Germinal center (tissue), 1 donor: ENCODE results near the gene XPNPEP1.

ENCODE experiments used
- DNase-seq: peaks from one replicate; pipeline ENCODE4 v3.0.0; 2012; ENCODE audit warnings: mixed read lengths, low spot score

Gene XPNPEP1

GRCh38 chr10:109862738-109863137 lies 60.6 kb downstream of the XPNPEP1 start:
- DNase-seq: no peak

- DNase-seq: no peak
Observed at GRCh38 chr10:109862041-109862440, 61.3 kb downstream of the XPNPEP1 start.

- no peak for DNase-seq
Observed at GRCh38 chr10:109861081-109861480, 62.2 kb downstream of the XPNPEP1 start.

GRCh38 chr10:109859221-109859620 lies 64.1 kb downstream of the XPNPEP1 start:
- no peak for DNase-seq

GRCh38 chr10:109855746-109856145 lies 67.6 kb downstream of the XPNPEP1 start:
- no peak for DNase-seq

- no peak for DNase-seq
Observed at GRCh38 chr10:109853921-109854320, 69.4 kb downstream of the XPNPEP1 start.

- peak; percentile 60 for DNase-seq
Observed at GRCh38 chr10:109852475-109853037, 70.8 kb downstream of the XPNPEP1 start.

- no peak for DNase-seq
Observed at GRCh38 chr10:109851616-109852474, 71.5 kb downstream of the XPNPEP1 start.

GRCh38 chr10:109846832-109847231 lies 76.5 kb downstream of the XPNPEP1 start:
- no peak for DNase-seq

GRCh38 chr10:109845308-109845707 lies 78.0 kb downstream of the XPNPEP1 start:
- DNase-seq: no peak

- no peak for DNase-seq
Observed at GRCh38 chr10:109838592-109839244, 84.6 kb downstream of the XPNPEP1 start.

- no peak for DNase-seq
Observed at GRCh38 chr10:109837384-109837783, 85.9 kb downstream of the XPNPEP1 start.

- no peak for DNase-seq
Observed at GRCh38 chr10:109835257-109835656, 88.1 kb downstream of the XPNPEP1 start.

- no peak for DNase-seq
Observed at GRCh38 chr10:109831846-109832245, 91.5 kb downstream of the XPNPEP1 start.

GRCh38 chr10:109824206-109824605 lies 99.1 kb downstream of the XPNPEP1 start:
- no peak for DNase-seq

GRCh38 chr10:109823196-109823595 lies 100.1 kb downstream of the XPNPEP1 start:
- no peak for DNase-seq

- no peak for DNase-seq
Observed at GRCh38 chr10:109821672-109822071, 101.6 kb downstream of the XPNPEP1 start.

- no peak for DNase-seq
Observed at GRCh38 chr10:109820620-109821405, 102.5 kb downstream of the XPNPEP1 start.

- no peak for DNase-seq
Observed at GRCh38 chr10:109819807-109820206, 103.5 kb downstream of the XPNPEP1 start.
